Thyroid gland (tissue), 4 donors: ENCODE results near the gene TTC34. TPM values are rescaled to one million over a fixed set of nuclear protein-coding genes. Genes with fewer than 3 reads are reported as not detected.

Experiments
- DNase-seq, 2 donors: peaks; one replicate each; pipeline ENCODE4 v3.0.0-alpha.2; 2019
- H3K27ac ChIP-seq, 3 donors: fragments of 200-600 bp; sonication (generic); 1 replicate in 2 of 3; 2 replicates in 1 of 3; pipeline ENCODE4 v1.5.1; 2016 to 2019; ENCODE audit warnings: mild to moderate bottlenecking in 1 of 3, moderate library complexity in 1 of 3
- H3K27me3 ChIP-seq: fragments of 200-600 bp; sonication (generic); one replicate; pipeline ENCODE4 v1.5.1; 2019
- H3K36me3 ChIP-seq, 2 donors: fragments of 200-600 bp; sonication (generic); one replicate each; pipeline ENCODE4 v1.5.1; 2016 to 2019
- H3K4me1 ChIP-seq, 2 donors: fragments of 200-600 bp; sonication (generic); one replicate each; pipeline ENCODE4 v1.5.1; 2017 to 2019
- H3K4me3 ChIP-seq, 3 donors: fragments of 200-600 bp; sonication (generic); replicated peaks in 1 of 3; 1 replicate in 2 of 3; 2 replicates in 1 of 3; pipeline ENCODE4 v1.5.1; 2016; ENCODE audit warnings: mild to moderate bottlenecking in 1 of 3
- H3K9me3 ChIP-seq: fragments of 200-600 bp; sonication (generic); one replicate; pipeline ENCODE4 v1.5.1; 2017
- POLR2A ChIP-seq, 2 donors: fragments of 450-650 bp; IDR thresholded peaks; one replicate each; pipeline ENCODE4 v1.6.1; 2017; ENCODE audit warnings: antibody characterized with exemption in 2 of 2, mild to moderate bottlenecking in 2 of 2, moderate library complexity in 1 of 2
- WGBS, 2 donors: methylation state at CpG; one replicate each; pipeline ENCODE4 v1.1.5; 2017; 5-methylcytosine and 5-hydroxymethylcytosine counted together
- intact Hi-C: fragments of 100-400 bp; cut with DNase I; formaldehyde crosslinking; loops from one replicate; pipeline ENCODE4 v1.15.1; 2023
- total RNA-seq, 4 donors: library from RNA; depleted of rRNA; stranded (reverse); fragments of >200 nt; gene quantifications; one replicate each; pipeline ENCODE4 v1.2.3, GENCODE V29; 2016
- TF ChIP-seq, protein P1 (sequence below), 6 experiments: fragments of 200-600 bp in 3 of 6; fragments of 450-650 bp in 3 of 6; sonication (generic) in 3 of 6; IDR thresholded peaks; one replicate each; pipeline ENCODE4 v1.5.1; 2016 to 2019; ENCODE audit warnings: antibody characterized with exemption in 6 of 6, mild to moderate bottlenecking in 2 of 6, inconsistent platforms in 1 of 6, moderate library complexity in 1 of 6

The TTC34 gene
- total RNA-seq, 4 donors from 2014 or later: 0.81 to 2.2 (median 1.9) TPM

DNA sequence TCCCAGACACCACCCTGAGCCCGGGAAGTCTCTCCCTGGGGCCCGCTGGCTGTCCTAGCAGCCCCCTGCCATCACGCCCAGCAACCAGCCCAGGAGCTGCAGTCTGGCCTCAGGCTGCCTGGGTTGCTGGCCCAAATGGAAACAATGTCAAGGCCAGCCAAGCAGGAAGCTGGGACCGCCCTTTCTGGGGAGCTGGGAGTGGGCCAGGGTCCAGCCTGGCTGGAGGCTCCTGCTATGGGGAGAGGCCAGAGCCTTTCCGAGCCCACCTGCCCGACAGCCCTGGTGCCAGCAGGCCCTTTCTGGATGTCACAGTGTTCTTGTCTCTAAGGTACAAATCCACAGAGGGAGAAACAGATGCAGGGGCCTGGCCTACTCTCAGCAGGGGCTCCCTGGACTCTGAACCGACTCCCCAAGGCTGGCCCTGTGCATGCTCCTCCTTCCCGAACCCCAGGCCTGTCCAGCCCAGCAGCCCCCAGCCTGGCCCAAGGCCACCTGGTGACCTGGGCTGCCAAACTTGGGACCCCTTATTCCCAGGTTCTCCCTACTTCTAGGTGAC, 167.5 kb downstream of the TTC34 start:
- no peak for DNase-seq
- no peaks in the 10 kb centered on the region for H3K36me3 ChIP-seq
- H3K9me3 ChIP-seq: no peaks in the 10 kb centered on the region
- 70 to 75% methylated on average over 2 to 3 of the region's 8 CpGs for WGBS, 2 donors
- no peak for TF ChIP-seq POLR2A (IDR thresholded peaks at IDR 0.05)
- TF ChIP-seq, protein P1, sequence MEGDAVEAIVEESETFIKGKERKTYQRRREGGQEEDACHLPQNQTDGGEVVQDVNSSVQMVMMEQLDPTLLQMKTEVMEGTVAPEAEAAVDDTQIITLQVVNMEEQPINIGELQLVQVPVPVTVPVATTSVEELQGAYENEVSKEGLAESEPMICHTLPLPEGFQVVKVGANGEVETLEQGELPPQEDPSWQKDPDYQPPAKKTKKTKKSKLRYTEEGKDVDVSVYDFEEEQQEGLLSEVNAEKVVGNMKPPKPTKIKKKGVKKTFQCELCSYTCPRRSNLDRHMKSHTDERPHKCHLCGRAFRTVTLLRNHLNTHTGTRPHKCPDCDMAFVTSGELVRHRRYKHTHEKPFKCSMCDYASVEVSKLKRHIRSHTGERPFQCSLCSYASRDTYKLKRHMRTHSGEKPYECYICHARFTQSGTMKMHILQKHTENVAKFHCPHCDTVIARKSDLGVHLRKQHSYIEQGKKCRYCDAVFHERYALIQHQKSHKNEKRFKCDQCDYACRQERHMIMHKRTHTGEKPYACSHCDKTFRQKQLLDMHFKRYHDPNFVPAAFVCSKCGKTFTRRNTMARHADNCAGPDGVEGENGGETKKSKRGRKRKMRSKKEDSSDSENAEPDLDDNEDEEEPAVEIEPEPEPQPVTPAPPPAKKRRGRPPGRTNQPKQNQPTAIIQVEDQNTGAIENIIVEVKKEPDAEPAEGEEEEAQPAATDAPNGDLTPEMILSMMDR (IDR thresholded peaks at IDR 0.05): no peak
- no peak overlapping the region for H3K4me3 ChIP-seq
- intact Hi-C loops: no loop called here
- H3K27ac ChIP-seq: no peak overlapping the region
- peaks cover 4 to 5% of the 10 kb centered on the region in 2 donors for H3K4me1 ChIP-seq
- peaks cover 5% of the 10 kb centered on the region for H3K27me3 ChIP-seq

DNA sequence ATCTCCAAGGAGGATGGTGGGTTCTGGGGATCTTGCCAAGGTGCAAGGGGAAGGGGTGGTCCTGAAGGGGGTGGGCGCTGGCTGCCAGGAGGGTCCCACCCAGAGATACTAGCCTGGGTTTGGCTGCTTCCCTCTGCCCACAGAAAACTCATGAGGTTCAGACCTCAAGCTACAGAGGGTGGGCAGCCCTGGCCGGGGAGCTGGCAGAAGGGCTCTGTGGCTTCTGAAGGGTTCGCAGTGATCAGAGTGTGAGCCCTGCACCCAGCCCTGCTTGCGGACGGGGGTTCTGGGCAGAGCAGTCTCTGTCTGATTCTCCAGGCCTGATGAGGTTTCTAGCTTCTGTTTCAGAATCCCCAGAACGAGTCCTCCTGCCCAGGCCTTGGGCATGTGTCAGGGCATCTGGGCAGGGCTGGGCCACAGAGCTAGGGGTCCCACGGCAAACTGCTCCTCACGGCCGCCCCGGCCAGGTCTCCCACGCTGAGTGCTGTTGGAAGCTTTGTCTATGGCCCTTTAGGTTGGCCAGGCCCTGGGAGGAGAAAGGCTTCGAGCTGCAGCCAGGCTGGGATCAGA, 168.0 kb downstream of the TTC34 start:
- peaks cover 9% of the 10 kb centered on the region for H3K27me3 ChIP-seq
- peaks cover 6 to 9% of the 10 kb centered on the region in 2 donors for H3K4me1 ChIP-seq
- no peak for DNase-seq
- no peaks in the 10 kb centered on the region for H3K9me3 ChIP-seq
- H3K27ac ChIP-seq: no peak overlapping the region
- intact Hi-C loops: no loop called here
- TF ChIP-seq, protein P1 (IDR thresholded peaks at IDR 0.05): no peak
- TF ChIP-seq POLR2A (IDR thresholded peaks at IDR 0.05): no peak
- H3K4me3 ChIP-seq: no peak overlapping the region
- no peaks in the 10 kb centered on the region for H3K36me3 ChIP-seq
- 88 to 93% methylated on average over 3 to 10 of the region's 12 CpGs for WGBS, 2 donors

DNA sequence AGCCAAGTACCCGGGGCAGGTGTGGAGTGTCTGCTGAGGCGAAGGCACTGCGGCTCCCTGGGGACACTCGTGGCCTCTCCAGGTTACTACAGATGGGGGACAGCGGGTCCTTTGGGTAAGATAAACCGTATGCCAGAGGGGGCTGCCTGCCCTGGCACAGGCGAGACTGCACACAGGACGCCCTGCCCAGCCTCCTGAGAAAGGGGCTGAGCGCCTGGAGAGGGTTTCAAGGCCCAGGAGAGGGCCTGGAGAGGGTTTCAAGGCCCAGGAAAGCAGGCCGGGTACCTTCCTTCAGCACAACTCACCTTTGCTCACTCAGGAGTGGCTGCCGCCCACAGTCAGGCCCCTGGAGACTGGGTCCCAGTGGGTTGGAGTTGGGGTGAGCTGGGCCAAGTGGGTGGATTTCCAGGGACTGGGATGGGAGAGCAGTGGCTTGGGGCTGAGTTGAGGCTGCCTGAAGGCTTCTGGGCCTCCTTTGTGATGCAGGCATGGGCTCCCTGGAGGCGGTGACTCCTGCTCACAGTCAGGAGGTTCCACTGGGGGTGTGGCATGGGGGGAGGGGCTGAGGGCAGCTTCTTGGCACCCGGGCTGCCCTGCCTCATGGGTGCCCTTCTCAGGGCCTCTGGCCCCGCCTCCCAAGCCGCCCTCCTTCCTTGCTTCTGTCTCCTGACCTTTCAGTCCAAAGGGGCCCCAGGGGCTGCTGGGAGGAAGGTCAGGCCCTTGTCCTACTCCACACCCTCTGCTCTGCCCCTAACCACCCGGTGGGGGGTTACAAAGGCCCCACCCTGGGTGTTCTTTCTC, 168.7 kb downstream of the TTC34 start, which contains the start of gene MMEL1:
MMEL1 (minus strand) TSS at position 456 of the 801 bp plus-strand sequence. CDS start 3,532 bp downstream, outside the sequence.
- Histone ChIP-seq H3K27me3 (peaks cover 16% of the 10 kb centered on the region), H3K4me1 (peaks cover 6 to 12% of the 10 kb centered on the region in 2 donors), H3K4me3 (no peak within 1 kb of the TSS), H3K27ac (no peak within 1 kb of the TSS), H3K9me3 (no peaks in the 10 kb centered on the region), H3K36me3 (no peaks in the 10 kb centered on the region)
- WGBS, 2 donors: 53 to 54% methylated on average over 9 to 15 of the region's 16 CpGs
- TF ChIP-seq, protein P1 (IDR thresholded peaks at IDR 0.05): peak in 1 of 6 experiments; percentile 17
- TF ChIP-seq POLR2A (IDR thresholded peaks at IDR 0.05): no peak
- intact Hi-C loops: no loop called here
- no peak for DNase-seq

DNA sequence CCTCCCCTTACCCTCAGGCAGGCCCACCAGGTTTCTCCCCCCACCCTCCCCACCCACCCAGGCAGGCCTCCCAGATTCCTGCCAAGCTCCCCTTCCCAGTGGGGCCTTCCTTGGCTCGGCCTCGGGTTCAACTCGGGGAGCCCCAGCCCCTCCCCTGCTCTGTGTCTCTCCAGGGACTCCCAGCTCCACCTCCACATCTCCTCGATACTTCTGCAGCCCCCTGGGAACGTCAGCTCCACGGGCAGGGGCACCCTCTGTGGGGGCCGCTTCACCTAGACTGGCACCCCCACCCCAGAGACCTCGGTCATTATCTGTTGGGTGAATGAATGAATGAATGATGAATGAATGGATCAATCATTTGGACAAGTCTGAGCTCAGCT, 169.5 kb downstream of the TTC34 start:
- Histone ChIP-seq H3K27ac (no peak overlapping the region), H3K27me3 (peaks cover 18% of the 10 kb centered on the region), H3K9me3 (no peaks in the 10 kb centered on the region), H3K4me3 (no peak overlapping the region), H3K4me1 (peaks cover 6 to 12% of the 10 kb centered on the region in 2 donors), H3K36me3 (no peaks in the 10 kb centered on the region)
- DNase-seq: no peak
- 56 to 58% methylated on average over 8 of the region's 8 CpGs for WGBS, 2 donors
- intact Hi-C loops: no loop called here
- TF ChIP-seq POLR2A (IDR thresholded peaks at IDR 0.05): no peak
- TF ChIP-seq, protein P1 (IDR thresholded peaks at IDR 0.05): no peak
